K562 (cell line): ENCODE results near the gene NAT14. TPM values are rescaled to one million over a fixed set of nuclear protein-coding genes. Genes with fewer than 3 reads are reported as not detected.

Source experiments
- ATAC-seq: fragments of 200-7000 bp; cut with Tn5 transposase; 3 replicates; pipeline ENCODE4 v1.9.1; 2020; ENCODE audit warnings: moderate library complexity
- BruUV-seq: library from RNA; stranded (reverse); fragments of 400-500 nt; replicated peaks from 2 replicates; lab custom pipeline; 2021; lab: Mats Ljungman, UMichigan
- CTCF ChIA-PET: fragments of 300-600 bp; formaldehyde crosslinking; extraction: SDS; loops from one replicate; lab custom pipeline; 2021; ENCODE audit warnings: low intra/inter-chr PET ratio; lab: Yijun Ruan, JAX
- POLR2A ChIA-PET: fragments of 300-600, 350-650 bp; sonication (Branson Sonifier 250); formaldehyde crosslinking; extraction: SDS; loops from one replicate; lab custom pipeline; 2021; ENCODE audit warnings: antibody characterized with exemption, inconsistent platforms; lab: Yijun Ruan, JAX
- DNase-seq, 4 experiments: peaks; one replicate each; pipeline versions ENCODE4 v3.0.0 to v3.0.0-alpha.2; 2011 to 2018; ENCODE audit warnings: low spot score in 3 of 4, mixed read lengths in 3 of 4; ENCODE audit errors: extremely low read depth in 1 of 4
- FAIRE-seq: peaks from 2 replicates; lab custom pipeline; 2011; peaks lifted over from hg19 to GRCh38; lab: Jason Lieb, UNC
- H2AFZ ChIP-seq: 2 replicates; pipeline ENCODE4 v1.6.0; 2011; ENCODE audit warnings: low read depth, low read length, control low read depth, inconsistent platforms
- H3K27ac ChIP-seq: fragments of 200-600 bp; 3 replicates; pipeline ENCODE4 v1.8.0; 2011; ENCODE audit warnings: low read depth, mild to moderate bottlenecking, control low read depth, inconsistent platforms, low read length, moderate library complexity, mixed read lengths; ENCODE audit errors: extremely low read depth
- H3K27me3 ChIP-seq, 2 experiments: fragments of 300-600 bp in 1 of 2; 2 replicates in 1 of 2; 3 replicates in 1 of 2; pipeline versions ENCODE4 v1.6.0 to v1.8.0; 2011; ENCODE audit warnings: inconsistent platforms in 2 of 2, low read length in 2 of 2, mild to moderate bottlenecking in 1 of 2, mixed read lengths in 1 of 2, moderate library complexity in 1 of 2; ENCODE audit not compliant: control insufficient read depth in 2 of 2, insufficient read depth in 2 of 2
- H3K36me3 ChIP-seq: fragments of 300-600 bp; 3 replicates; pipeline ENCODE4 v1.8.0; 2011; ENCODE audit warnings: mild to moderate bottlenecking, low read length, inconsistent platforms; ENCODE audit not compliant: control insufficient read depth, insufficient read depth
- H3K4me1 ChIP-seq, 2 experiments: fragments of 200-600 bp in 1 of 2; replicated peaks in 1 of 2; 2 replicates in 1 of 2; 3 replicates in 1 of 2; pipeline versions ENCODE4 v1.5.1 to v1.8.0; 2011; ENCODE audit warnings: inconsistent platforms in 2 of 2, low read length in 2 of 2, mild to moderate bottlenecking in 1 of 2, mixed read lengths in 1 of 2, moderate library complexity in 1 of 2; ENCODE audit not compliant: control insufficient read depth in 2 of 2, insufficient read depth in 2 of 2
- H3K4me2 ChIP-seq: 2 replicates; pipeline ENCODE4 v1.6.1; 2011; ENCODE audit warnings: low read length, control low read depth, inconsistent platforms, mixed read lengths; ENCODE audit not compliant: insufficient read depth
- H3K4me3 ChIP-seq: fragments of 200-600 bp; sonication (generic), shearing (Covaris generic); 2 replicates; pipeline ENCODE4 v1.5.1; 2016; ENCODE audit warnings: control low read depth, inconsistent platforms
- H3K79me2 ChIP-seq: fragments of 200-600 bp; 3 replicates; pipeline ENCODE4 v1.8.0; 2011; ENCODE audit warnings: low read length, inconsistent platforms; ENCODE audit not compliant: control insufficient read depth, insufficient read depth
- H3K9ac ChIP-seq, 2 experiments: 2 replicates each; pipeline versions ENCODE4 v1.6.0 to v1.6.1; 2011; ENCODE audit warnings: low read depth in 2 of 2, low read length in 2 of 2, control low read depth in 1 of 2, inconsistent platforms in 1 of 2, mild to moderate bottlenecking in 1 of 2, mixed read lengths in 1 of 2; ENCODE audit not compliant: insufficient read depth in 1 of 2
- H3K9me1 ChIP-seq: one replicate; pipeline ENCODE4 v1.6.0; 2011; ENCODE audit warnings: inconsistent platforms, mild to moderate bottlenecking, low read length, moderate library complexity; ENCODE audit not compliant: control insufficient read depth, insufficient read depth
- H3K9me3 ChIP-seq: replicated peaks from 2 replicates; pipeline ENCODE4 v1.5.1; 2011; ENCODE audit warnings: low read depth, low read length, inconsistent platforms; ENCODE audit not compliant: control insufficient read depth, insufficient read depth
- H4K20me1 ChIP-seq: replicated peaks from 2 replicates; pipeline ENCODE4 v1.6.1; 2011; ENCODE audit warnings: low read length, inconsistent platforms, mixed read lengths; ENCODE audit not compliant: control insufficient read depth, insufficient read depth
- POLR2G ChIP-seq: fragments of 200-400 bp; formaldehyde crosslinking; IDR thresholded peaks from 2 replicates; pipeline ENCODE4 v1.6.1; 2017; ENCODE audit warnings: low read depth, mild to moderate bottlenecking, antibody characterized with exemption, low read length, moderate library complexity
- RHOXF2B ChIP-seq: fragments of 250-450 bp; sonication (Bioruptor Pico); conservative IDR thresholded peaks from 2 replicates; pipeline ENCODE4 v1.5.1; 2021
- ZBTB7A ChIP-seq: IDR thresholded peaks from 2 replicates; pipeline ENCODE4 v1.6.1; 2011; ENCODE audit warnings: low read depth, mild to moderate bottlenecking, low read length, moderate library complexity, borderline replicate concordance; ENCODE audit not compliant: control insufficient read depth
- ZNF347 ChIP-seq: fragments of 450-650 bp; formaldehyde crosslinking; IDR thresholded peaks from 2 replicates; pipeline ENCODE4 v1.4.0; 2020; ENCODE audit warnings: low read depth, mild to moderate bottlenecking, moderate library complexity
- WGBS: fragments of 100-300 bp; shearing (Covaris generic); methylation state at CpG from one replicate; pipeline ENCODE4 v1.1.6; 2016; ENCODE audit warnings: low coverage, mixed read lengths; ENCODE audit not compliant: insufficient coverage; ENCODE audit errors: missing lambda C conversion rate; 5-methylcytosine and 5-hydroxymethylcytosine counted together
- in situ Hi-C: fragments of 300-500 bp; cut with MboI; formaldehyde crosslinking; loops from 4 replicates; pipeline ENCODE4 v1.15.0; 2018; ENCODE audit warnings: inconsistent platforms, mixed read lengths
- intact Hi-C: fragments of 100-400 bp; cut with micrococcal nuclease; formaldehyde crosslinking; loops from 2 replicates; pipeline ENCODE4 v1.14.2; 2022
- polyA plus RNA-seq, 8 experiments: library from polyadenylated mRNA; depleted of rRNA in 4 of 8; stranded (reverse) in 5 of 8; unstranded in 3 of 8; fragments of >200 nt; fragmentation: Nextera tagmentation in 2 of 8; fragmentation: Illumina TruSeq in 1 of 8; extraction: Ambion mirVana in 2 of 8; extraction: Trizol in 1 of 8; gene quantifications; 2 replicates each; pipeline versions ENCODE4 v1.2.1 to v1.2.3, GENCODE V29; 2011 to 2014; ENCODE audit warnings: inconsistent platforms in 1 of 8, missing spikeins in 1 of 8
- total RNA-seq, 7 experiments: library from RNA; depleted of rRNA in 6 of 7; stranded (reverse); fragments of >200 nt in 6 of 7; fragmentation: Illumina TruSeq in 2 of 7; extraction: Trizol in 2 of 7; gene quantifications; 2 replicates each; pipeline versions ENCODE4 v1.2.1 to v1.2.3, GENCODE V29; 2011 to 2021; ENCODE audit warnings: low replicate concordance in 1 of 7
- TF ChIP-seq, protein P1 (sequence below), 2 experiments: fragments of 450-650 bp; conservative IDR thresholded peaks; 2 replicates each; pipeline ENCODE4 v1.6.1; 2017; ENCODE audit warnings: mild to moderate bottlenecking in 2 of 2, moderate library complexity in 2 of 2

Gene NAT14
- total and polyA plus RNA-seq, 9 of the 15 experiments (the other 6 are each of a cell fraction or from before 2014, with no cell fraction given): 2.4 to 77.0 (median 26.7) TPM

DNA sequence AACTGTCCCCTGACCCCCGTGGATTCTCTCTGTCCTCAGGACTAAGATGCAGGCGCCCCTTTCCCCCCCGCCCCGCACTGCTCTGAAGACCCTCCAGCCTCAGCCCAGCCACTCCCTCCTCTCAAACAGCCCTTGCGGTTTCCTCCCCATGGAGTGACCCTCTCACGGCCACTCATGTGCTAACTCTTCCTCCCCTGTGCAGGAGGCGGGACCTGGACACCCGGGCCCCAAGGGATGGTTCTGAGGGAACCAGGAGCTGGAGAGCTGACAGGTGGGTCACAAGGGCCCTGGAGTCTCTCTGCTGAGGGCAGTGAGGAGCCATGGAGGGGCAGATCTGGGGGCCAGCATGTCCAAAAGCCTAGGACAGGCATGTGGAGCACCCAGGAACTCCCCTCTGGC, 25.4 kb upstream of the NAT14 start:
- Histone ChIP-seq H3K9me3 (no peaks in the 10 kb centered on the region), H3K9ac (peak overlapping the region; percentile 56 to 87), H3K4me2 (peak overlapping the region; percentile 87), H2AFZ (no peak overlapping the region), H3K27ac (no peak overlapping the region; the same call in 2 of the 3 replicates), H3K9me1 (no peaks in the 10 kb centered on the region), H3K36me3 (peaks cover 34% of the 10 kb centered on the region; the same call in 2 of the 3 replicates), H4K20me1 (no peaks in the 10 kb centered on the region; the same call in 1 of the 2 replicates), H3K4me1 (peaks cover 21 to 70% of the 10 kb centered on the region in 2 experiments), H3K4me3 (peak overlapping the region; percentile 81; the same call in 1 of the 2 replicates), H3K27me3 (no peaks in the 10 kb centered on the region), H3K79me2 (peaks cover 43% of the 10 kb centered on the region)
- POLR2A ChIA-PET: interaction anchor here (0.6 to 2.2 kb wide), 4 partner anchors 15 to 243 kb away, joined by 3 to 6 read pairs (median 4); partner anchors contain the start of gene ZNF628
- DNase-seq (no peak), FAIRE-seq (no peak), ATAC-seq (no peak)
- WGBS: 46% methylated on average over 7 of the region's 8 CpGs
- BruUV-seq: no TSS peak
- TF ChIP-seq POLR2G: 0 out of 2 replicates have a peak, but pooled peaks have one; percentile 16
- no peak for TF ChIP-seq RHOXF2B (CRISPR knock-in tag)
- TF ChIP-seq, protein P1, sequence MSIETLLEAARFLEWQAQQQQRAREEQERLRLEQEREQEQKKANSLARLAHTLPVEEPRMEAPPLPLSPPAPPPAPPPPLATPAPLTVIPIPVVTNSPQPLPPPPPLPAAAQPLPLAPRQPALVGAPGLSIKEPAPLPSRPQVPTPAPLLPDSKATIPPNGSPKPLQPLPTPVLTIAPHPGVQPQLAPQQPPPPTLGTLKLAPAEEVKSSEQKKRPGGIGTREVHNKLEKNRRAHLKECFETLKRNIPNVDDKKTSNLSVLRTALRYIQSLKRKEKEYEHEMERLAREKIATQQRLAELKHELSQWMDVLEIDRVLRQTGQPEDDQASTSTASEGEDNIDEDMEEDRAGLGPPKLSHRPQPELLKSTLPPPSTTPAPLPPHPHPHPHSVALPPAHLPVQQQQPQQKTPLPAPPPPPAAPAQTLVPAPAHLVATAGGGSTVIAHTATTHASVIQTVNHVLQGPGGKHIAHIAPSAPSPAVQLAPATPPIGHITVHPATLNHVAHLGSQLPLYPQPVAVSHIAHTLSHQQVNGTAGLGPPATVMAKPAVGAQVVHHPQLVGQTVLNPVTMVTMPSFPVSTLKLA (conservative IDR thresholded peaks at IDR 0.05): 0 out of 4 replicates have a peak, but pooled peaks of 1 of the 2 experiments have one; percentile 0
- peak; percentile 43; the same call in 1 of the 2 replicates for TF ChIP-seq ZBTB7A
- no peak for TF ChIP-seq ZNF347 (CRISPR knock-in tag)
- in situ Hi-C loops (no loop called here), intact Hi-C loops (no loop called here)
- CTCF ChIA-PET: no interaction called here
